GM06990 (cell line): ENCODE results near the gene SINHCAF.

Source experiments
- DNase-seq: peaks from one replicate; pipeline ENCODE4 v3.0.0-alpha.2; 2011; ENCODE audit not compliant: insufficient read length; ENCODE audit errors: extremely low read depth
- H3K27me3 ChIP-seq: replicated peaks from 2 replicates; pipeline ENCODE4 v1.6.0; 2011; ENCODE audit warnings: low read length; ENCODE audit not compliant: control insufficient read depth, insufficient read depth
- H3K36me3 ChIP-seq: 2 replicates; pipeline ENCODE4 v1.5.1; 2011; ENCODE audit warnings: low read length; ENCODE audit not compliant: control insufficient read depth, insufficient read depth
- H3K4me3 ChIP-seq: replicated peaks from 2 replicates; pipeline ENCODE4 v1.5.1; 2011; ENCODE audit warnings: low read depth, mild to moderate bottlenecking, control low read depth, low read length
- TF ChIP-seq, protein P1 (sequence below): IDR thresholded peaks from 2 replicates; pipeline ENCODE4 v1.5.1; 2011; ENCODE audit warnings: low read length, control low read depth, mild to moderate bottlenecking, inconsistent platforms; ENCODE audit not compliant: insufficient read depth, poor library complexity, severe bottlenecking

The SINHCAF gene

DNA sequence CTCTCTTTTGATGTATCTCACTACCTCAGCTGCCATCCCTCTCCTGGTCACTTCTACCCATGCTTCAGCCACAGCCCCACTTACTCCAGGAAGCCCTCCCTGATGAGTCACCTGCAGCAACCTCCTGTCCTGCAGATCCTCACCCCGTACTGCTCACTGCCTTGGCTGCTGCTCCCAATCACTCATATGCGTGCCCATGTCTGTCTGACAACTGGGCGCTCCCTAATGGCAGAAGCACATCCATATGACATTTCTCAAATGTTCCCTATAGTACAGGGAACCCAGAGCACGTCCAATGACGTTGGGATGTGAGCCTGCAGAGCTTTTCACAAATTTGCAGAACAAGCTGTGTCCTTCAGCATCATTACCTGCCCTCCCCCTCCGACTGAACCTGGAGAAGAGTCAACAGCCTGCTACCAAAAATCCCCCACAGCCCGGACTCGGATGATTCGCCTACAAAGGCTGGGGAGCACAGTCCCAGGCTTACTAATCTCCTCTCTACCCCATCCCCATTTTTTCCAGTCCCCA is 90.0 kb downstream of the SINHCAF start:
- Histone ChIP-seq H3K36me3 (no peaks in the 10 kb centered on the region), H3K4me3 (no peak overlapping the region), H3K27me3 (no peaks in the 10 kb centered on the region; the same call in 1 of the 2 replicates)
- TF ChIP-seq, protein P1, sequence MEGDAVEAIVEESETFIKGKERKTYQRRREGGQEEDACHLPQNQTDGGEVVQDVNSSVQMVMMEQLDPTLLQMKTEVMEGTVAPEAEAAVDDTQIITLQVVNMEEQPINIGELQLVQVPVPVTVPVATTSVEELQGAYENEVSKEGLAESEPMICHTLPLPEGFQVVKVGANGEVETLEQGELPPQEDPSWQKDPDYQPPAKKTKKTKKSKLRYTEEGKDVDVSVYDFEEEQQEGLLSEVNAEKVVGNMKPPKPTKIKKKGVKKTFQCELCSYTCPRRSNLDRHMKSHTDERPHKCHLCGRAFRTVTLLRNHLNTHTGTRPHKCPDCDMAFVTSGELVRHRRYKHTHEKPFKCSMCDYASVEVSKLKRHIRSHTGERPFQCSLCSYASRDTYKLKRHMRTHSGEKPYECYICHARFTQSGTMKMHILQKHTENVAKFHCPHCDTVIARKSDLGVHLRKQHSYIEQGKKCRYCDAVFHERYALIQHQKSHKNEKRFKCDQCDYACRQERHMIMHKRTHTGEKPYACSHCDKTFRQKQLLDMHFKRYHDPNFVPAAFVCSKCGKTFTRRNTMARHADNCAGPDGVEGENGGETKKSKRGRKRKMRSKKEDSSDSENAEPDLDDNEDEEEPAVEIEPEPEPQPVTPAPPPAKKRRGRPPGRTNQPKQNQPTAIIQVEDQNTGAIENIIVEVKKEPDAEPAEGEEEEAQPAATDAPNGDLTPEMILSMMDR: no peak
- DNase-seq: no peak

DNA sequence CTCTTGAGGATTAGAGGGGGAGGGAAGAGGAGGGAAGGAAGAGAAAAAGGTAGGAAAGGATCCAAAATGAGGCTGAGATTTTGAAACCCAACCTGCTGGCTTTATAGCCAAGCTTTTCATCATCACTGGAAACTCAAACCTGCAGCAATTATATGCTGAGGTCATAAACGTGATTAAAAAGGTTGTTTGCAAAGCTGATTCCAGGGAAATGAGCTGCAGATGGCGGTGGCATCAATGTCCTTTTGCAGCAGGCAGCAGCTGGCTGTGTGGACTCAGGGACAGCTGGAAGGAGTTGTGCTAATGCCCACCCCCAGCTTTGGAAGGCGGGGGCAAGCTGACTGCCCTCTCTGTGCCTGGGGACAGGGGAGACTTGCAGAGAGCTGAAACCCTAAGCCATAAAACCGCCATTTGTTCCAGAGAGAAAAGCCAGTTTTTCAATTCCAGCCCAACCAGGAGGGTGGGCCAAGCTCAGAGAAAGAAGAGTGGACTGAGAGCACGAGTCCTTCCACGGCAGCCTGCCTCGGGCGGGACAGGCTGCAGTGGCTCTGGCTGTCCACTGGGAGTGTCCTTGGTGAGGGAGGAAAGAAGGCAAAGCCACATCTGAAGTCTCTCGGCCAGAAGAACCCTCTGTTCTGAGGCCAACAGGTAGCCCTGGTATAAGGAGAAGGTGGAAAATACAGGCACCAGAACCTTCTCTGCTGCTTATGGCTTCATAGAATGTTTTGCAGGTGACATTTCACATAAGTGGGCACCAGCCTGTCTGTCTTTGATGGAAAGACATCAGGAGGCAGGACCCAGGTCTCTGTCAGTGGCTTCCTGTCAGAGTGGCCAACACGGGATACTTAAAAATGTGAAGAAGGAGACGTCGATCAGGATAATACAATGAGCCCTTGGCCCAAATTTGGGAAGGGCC is 90.7 kb downstream of the SINHCAF start:
- DNase-seq: no peak
- Histone ChIP-seq H3K36me3 (no peaks in the 10 kb centered on the region), H3K4me3 (no peak overlapping the region), H3K27me3 (no peaks in the 10 kb centered on the region; the same call in 1 of the 2 replicates)
- TF ChIP-seq, protein P1: no peak

DNA sequence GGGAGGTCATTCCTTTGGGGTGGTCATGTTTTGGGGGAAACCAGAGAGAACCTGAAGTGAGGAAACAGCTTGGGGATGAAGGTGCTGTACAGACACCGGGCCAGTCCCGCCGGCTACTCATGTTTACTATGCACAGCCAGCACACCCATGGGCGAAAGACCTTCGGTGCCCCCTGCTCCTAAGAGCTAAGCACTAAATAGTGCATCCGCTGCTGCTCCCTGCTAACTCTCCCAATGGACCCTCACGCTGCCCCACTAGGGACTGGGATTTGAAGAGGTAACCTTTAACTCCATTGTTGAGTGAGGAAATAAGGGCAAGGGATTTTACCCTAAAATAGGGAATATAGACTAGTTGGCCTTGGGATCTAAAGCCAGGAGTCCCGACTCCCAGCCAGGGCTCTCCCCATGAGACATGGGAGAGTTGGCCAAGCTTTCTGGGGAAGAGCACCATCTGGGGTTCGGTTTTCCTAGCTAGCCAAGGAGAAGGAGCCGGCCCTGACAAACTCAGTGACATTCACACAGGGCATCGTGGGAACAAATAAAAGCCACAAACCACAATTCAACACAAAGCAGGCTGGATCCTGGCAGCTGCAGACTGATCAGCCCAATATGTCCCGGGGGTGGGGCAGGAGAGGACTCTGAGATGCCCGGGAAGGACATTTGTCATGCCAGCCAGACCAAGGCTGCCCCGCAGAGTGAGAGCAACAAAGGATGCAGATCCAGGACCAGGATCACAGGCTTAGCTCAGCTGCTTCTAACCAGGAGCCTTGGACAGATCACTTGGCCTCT is 91.7 kb downstream of the SINHCAF start:
- TF ChIP-seq, protein P1: no peak
- H3K36me3 ChIP-seq: no peaks in the 10 kb centered on the region
- no peaks in the 10 kb centered on the region; the same call in 1 of the 2 replicates for H3K27me3 ChIP-seq
- no peak for DNase-seq
- H3K4me3 ChIP-seq: no peak overlapping the region

DNA sequence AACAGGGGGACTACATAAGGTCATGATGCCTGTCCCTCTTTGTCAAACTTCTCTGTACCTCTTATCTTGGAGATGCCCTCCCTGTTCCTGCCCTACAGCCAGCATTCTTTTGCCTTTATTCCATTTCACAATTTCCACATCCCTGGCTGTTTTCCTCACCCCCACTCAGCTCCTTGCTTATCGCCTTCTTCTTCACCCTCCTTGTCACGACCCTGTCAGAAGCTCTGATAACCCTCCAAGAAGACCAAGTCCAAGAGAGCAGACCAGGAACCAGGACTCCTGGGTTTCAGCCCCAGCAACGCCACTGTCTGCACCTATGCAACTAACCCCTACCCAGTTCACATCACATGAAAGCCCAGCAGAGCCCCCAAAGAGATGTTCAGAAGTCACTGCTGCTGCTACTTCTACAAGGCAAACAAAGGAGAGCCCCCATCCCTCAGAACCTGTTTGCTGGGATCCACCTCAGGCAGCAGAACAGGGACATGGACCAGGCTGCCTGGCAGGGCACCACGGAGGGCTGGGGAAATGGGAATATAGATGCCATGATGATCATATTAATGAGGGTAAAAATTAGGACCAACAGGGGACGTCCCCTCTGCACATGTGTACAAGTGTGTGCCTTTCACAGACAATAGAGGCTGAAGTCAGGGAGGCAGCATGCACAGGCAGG is 92.8 kb downstream of the SINHCAF start:
- H3K27me3 ChIP-seq: no peaks in the 10 kb centered on the region; the same call in 1 of the 2 replicates
- no peaks in the 10 kb centered on the region for H3K36me3 ChIP-seq
- TF ChIP-seq, protein P1: no peak
- no peak for DNase-seq
- H3K4me3 ChIP-seq: no peak overlapping the region

DNA sequence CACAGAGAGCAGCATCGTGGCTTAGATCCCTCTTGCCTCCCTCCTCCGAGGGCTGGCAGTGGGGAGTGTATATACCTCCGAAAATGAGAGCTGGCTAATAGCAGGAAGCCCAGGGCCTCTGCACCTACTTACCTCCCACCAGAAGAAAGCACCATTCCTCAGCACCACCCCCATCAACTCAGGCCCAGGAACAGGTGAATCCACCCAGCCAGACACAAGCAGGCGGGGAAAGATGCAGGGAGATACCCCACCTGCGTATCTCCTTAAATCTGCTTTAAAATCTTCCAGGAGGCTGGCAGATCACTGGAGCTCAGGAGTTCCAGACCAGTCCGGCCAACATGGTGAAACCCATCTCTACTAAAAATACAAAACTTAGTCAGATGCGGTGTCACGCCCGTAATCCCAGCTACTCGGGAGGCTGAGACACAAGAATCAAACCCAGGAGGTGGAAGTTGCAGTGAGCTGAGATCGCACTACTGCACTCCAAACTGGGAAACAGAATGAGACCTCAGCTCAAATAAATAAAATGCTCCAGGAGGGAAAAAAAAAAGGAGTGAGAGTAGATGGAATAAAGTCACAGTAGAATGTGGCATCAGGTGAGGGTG is 93.5 kb downstream of the SINHCAF start:
- no peak for DNase-seq
- H3K4me3 ChIP-seq: no peak overlapping the region
- TF ChIP-seq, protein P1: no peak
- no peaks in the 10 kb centered on the region; the same call in 1 of the 2 replicates for H3K27me3 ChIP-seq
- no peaks in the 10 kb centered on the region for H3K36me3 ChIP-seq
